Ovary (tissue), 3 donors: ENCODE measurements around the gene PPP2R2C.

Source experiments
- EP300 ChIP-seq: sonication (generic); formaldehyde crosslinking; IDR thresholded peaks from one replicate; pipeline ENCODE4 v1.6.1; 2017; ENCODE audit warnings: antibody characterized with exemption
- POLR2A ChIP-seq: fragments of 450-650 bp; IDR thresholded peaks from one replicate; pipeline ENCODE4 v1.6.1; 2017; ENCODE audit warnings: antibody characterized with exemption, mild to moderate bottlenecking, moderate library complexity
- TF ChIP-seq, protein P1 (sequence below), 3 donors: fragments of 450-650 bp in 2 of 3; fragments of 200-600 bp in 1 of 3; IDR thresholded peaks; one replicate each; pipeline versions ENCODE4 v1.5.1 to v1.8.0; 2016 to 2022; ENCODE audit warnings: antibody characterized with exemption in 3 of 3, mild to moderate bottlenecking in 1 of 3
- donor health status: DM: no; HTN: no; CAD: no.

DNA sequence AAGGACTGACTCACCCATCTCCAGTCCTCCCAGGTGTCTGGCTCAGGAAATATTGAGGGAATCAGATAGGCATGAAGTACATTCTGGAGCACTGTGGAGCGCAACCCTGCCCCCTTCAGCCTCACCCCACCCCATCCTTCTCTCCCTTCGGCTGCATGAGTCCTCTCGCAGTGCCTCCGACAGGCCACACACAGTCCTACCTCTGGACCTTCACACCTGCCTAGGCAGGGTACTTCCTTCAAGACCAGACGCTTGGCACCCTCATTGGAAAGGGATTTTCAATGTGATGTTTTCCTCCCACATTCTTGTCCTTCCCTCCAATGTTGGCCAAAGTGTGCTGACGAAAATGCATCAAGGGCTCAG lies 26.8 kb upstream of the PPP2R2C start:
- TF ChIP-seq, protein P1, sequence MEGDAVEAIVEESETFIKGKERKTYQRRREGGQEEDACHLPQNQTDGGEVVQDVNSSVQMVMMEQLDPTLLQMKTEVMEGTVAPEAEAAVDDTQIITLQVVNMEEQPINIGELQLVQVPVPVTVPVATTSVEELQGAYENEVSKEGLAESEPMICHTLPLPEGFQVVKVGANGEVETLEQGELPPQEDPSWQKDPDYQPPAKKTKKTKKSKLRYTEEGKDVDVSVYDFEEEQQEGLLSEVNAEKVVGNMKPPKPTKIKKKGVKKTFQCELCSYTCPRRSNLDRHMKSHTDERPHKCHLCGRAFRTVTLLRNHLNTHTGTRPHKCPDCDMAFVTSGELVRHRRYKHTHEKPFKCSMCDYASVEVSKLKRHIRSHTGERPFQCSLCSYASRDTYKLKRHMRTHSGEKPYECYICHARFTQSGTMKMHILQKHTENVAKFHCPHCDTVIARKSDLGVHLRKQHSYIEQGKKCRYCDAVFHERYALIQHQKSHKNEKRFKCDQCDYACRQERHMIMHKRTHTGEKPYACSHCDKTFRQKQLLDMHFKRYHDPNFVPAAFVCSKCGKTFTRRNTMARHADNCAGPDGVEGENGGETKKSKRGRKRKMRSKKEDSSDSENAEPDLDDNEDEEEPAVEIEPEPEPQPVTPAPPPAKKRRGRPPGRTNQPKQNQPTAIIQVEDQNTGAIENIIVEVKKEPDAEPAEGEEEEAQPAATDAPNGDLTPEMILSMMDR (IDR thresholded peaks at IDR 0.05), result no peak
- no peak for TF ChIP-seq EP300
- TF ChIP-seq POLR2A, result no peak
